ENCODE measurements around the gene GPR84.

GRCh38 chr12:54411391-54412241, 47.3 kb upstream of the GPR84 start:
- TF ChIP-seq CTCF (IDR thresholded peaks at IDR 0.05), result no peak
- TF ChIP-seq POLR2A (IDR thresholded peaks at IDR 0.05), result no peak
